Measurements from ENCODE around the gene P2RX7.

The P2RX7 gene

GRCh38 chr12:121132601-121133481, at the start of gene P2RX7:
P2RX7 (plus strand) TSS chr12:121132876; CDS start chr12:121132971, 95 bp downstream.
- DNase-seq (ENCODE audit: low read depth): peak; percentile 73
- peak within 1 kb of the TSS; percentile 60 for H3K4me3 ChIP-seq (ENCODE audit: low read depth, low read length)
- no peak for TF ChIP-seq CTCF (IDR thresholded peaks at IDR 0.05; ENCODE audit: insufficient read depth, low read depth, low read length, missing control alignments)

GRCh38 chr12:121084229-121084628, 48.4 kb upstream of the P2RX7 start:
- no peak for TF ChIP-seq CTCF (IDR thresholded peaks at IDR 0.05; ENCODE audit: insufficient read depth, low read depth, low read length, missing control alignments)
- no peak overlapping the region for H3K4me3 ChIP-seq (ENCODE audit: low read depth, low read length)
- DNase-seq (ENCODE audit: low read depth): no peak

- H3K4me3 ChIP-seq (ENCODE audit: low read depth, low read length): no peak overlapping the region
- no peak for DNase-seq (ENCODE audit: low read depth)
- TF ChIP-seq CTCF (IDR thresholded peaks at IDR 0.05; ENCODE audit: insufficient read depth, low read depth, low read length, missing control alignments): no peak
These were observed 47.6 kb upstream of the P2RX7 start for GRCh38 chr12:121085069-121085468.

- no peak for TF ChIP-seq CTCF (IDR thresholded peaks at IDR 0.05; ENCODE audit: insufficient read depth, low read depth, low read length, missing control alignments)
- no peak overlapping the region for H3K4me3 ChIP-seq (ENCODE audit: low read depth, low read length)
- no peak for DNase-seq (ENCODE audit: low read depth)
These were observed 46.9 kb upstream of the P2RX7 start for GRCh38 chr12:121085506-121086353.

- no peak overlapping the region for H3K4me3 ChIP-seq (ENCODE audit: low read depth, low read length)
- no peak for DNase-seq (ENCODE audit: low read depth)
- TF ChIP-seq CTCF (IDR thresholded peaks at IDR 0.05; ENCODE audit: insufficient read depth, low read depth, low read length, missing control alignments): no peak
These were observed 45.8 kb upstream of the P2RX7 start for GRCh38 chr12:121086781-121087295.

GRCh38 chr12:121087467-121088194, 45.0 kb upstream of the P2RX7 start:
- no peak for TF ChIP-seq CTCF (IDR thresholded peaks at IDR 0.05; ENCODE audit: insufficient read depth, low read depth, low read length, missing control alignments)
- DNase-seq (ENCODE audit: low read depth): peak; percentile 26
- H3K4me3 ChIP-seq (ENCODE audit: low read depth, low read length): no peak overlapping the region
